Liver (tissue), 9 donors: ENCODE measurements around the gene AHRR. TPM values are rescaled to one million over a fixed set of nuclear protein-coding genes. Genes with fewer than 3 reads are reported as not detected.

Experiments
- DNase-seq: peaks from one replicate; pipeline ENCODE4 v3.0.0-alpha.2; 2017; ENCODE audit warnings: low spot score
- H3K27ac ChIP-seq, 2 donors: one replicate each; pipeline ENCODE4 v1.7.0; 2013; ENCODE audit warnings: inconsistent platforms in 2 of 2, low read length in 2 of 2, control low read depth in 1 of 2, low read depth in 1 of 2, mild to moderate bottlenecking in 1 of 2
- H3K27me3 ChIP-seq, 4 donors: one replicate each; pipeline versions ENCODE4 v1.6.1 to v1.7.0; 2013; ENCODE audit warnings: low read length in 3 of 4, inconsistent platforms in 1 of 4, mild to moderate bottlenecking in 1 of 4, moderate library complexity in 1 of 4; ENCODE audit not compliant: control insufficient read depth in 4 of 4, insufficient read depth in 4 of 4
- H3K36me3 ChIP-seq, 4 donors: one replicate each; pipeline versions ENCODE4 v1.6.1 to v1.7.0; 2013; ENCODE audit warnings: low read length in 3 of 4, mild to moderate bottlenecking in 3 of 4, low read depth in 1 of 4, moderate library complexity in 1 of 4; ENCODE audit not compliant: control insufficient read depth in 4 of 4, insufficient read depth in 3 of 4
- H3K4me1 ChIP-seq, 4 donors: one replicate each; pipeline versions ENCODE4 v1.6.1 to v1.7.0; 2013; ENCODE audit warnings: low read length in 3 of 4, mild to moderate bottlenecking in 3 of 4, moderate library complexity in 1 of 4; ENCODE audit not compliant: control insufficient read depth in 4 of 4, insufficient read depth in 4 of 4
- H3K4me3 ChIP-seq, 3 donors: one replicate each; pipeline versions ENCODE4 v1.6.1 to v1.7.0; 2013; ENCODE audit warnings: low read length in 3 of 3, control low read depth in 1 of 3, low read depth in 1 of 3, mild to moderate bottlenecking in 1 of 3
- H3K9ac ChIP-seq, 2 donors: one replicate each; pipeline ENCODE4 v1.7.0; 2013; ENCODE audit warnings: low read length in 2 of 2, mild to moderate bottlenecking in 2 of 2, moderate library complexity in 2 of 2, control low read depth in 1 of 2, low read depth in 1 of 2
- H3K9me3 ChIP-seq, 4 donors: one replicate each; pipeline versions ENCODE4 v1.6.1 to v1.7.0; 2013; ENCODE audit warnings: low read length in 3 of 4; ENCODE audit not compliant: control insufficient read depth in 4 of 4
- ATF3 ChIP-seq: IDR thresholded peaks from 2 replicates; pipeline ENCODE4 v1.6.1; 2016; ENCODE audit warnings: antibody characterized with exemption
- CTCF ChIP-seq: fragments of 150-350 bp; IDR thresholded peaks from 2 replicates; pipeline ENCODE4 v1.5.1; 2017; ENCODE audit warnings: improper control_type of control experiment, low read depth, low read length; ENCODE audit not compliant: missing input control
- EGR1 ChIP-seq, 2 donors: IDR thresholded peaks; 2 replicates each; pipeline ENCODE4 v1.6.1; 2016 to 2018; ENCODE audit warnings: antibody characterized with exemption in 2 of 2, low read depth in 2 of 2
- FOXA2 ChIP-seq: IDR thresholded peaks from 2 replicates; pipeline ENCODE4 v1.6.1; 2016; ENCODE audit warnings: antibody characterized with exemption
- GABPA ChIP-seq, 2 donors: IDR thresholded peaks in 1 of 2; conservative IDR thresholded peaks in 1 of 2; 2 replicates each; pipeline ENCODE4 v1.6.1; 2016; ENCODE audit warnings: antibody characterized with exemption in 2 of 2, mild to moderate bottlenecking in 1 of 2, moderate library complexity in 1 of 2
- HNF4A ChIP-seq, 2 donors: conservative IDR thresholded peaks; 2 replicates each; pipeline ENCODE4 v1.6.1; 2016; ENCODE audit warnings: antibody characterized with exemption in 2 of 2, mild to moderate bottlenecking in 2 of 2
- HNF4G ChIP-seq: IDR thresholded peaks from 2 replicates; pipeline ENCODE4 v1.6.1; 2016; ENCODE audit warnings: antibody characterized with exemption
- JUND ChIP-seq, 2 donors: IDR thresholded peaks; 2 replicates each; pipeline ENCODE4 v1.6.1; 2016; ENCODE audit warnings: antibody characterized with exemption in 2 of 2
- NR2F2 ChIP-seq: IDR thresholded peaks from 2 replicates; pipeline ENCODE4 v1.6.1; 2016; ENCODE audit warnings: antibody characterized with exemption
- RAD21 ChIP-seq, 2 donors: IDR thresholded peaks; 2 replicates each; pipeline ENCODE4 v1.6.1; 2016; ENCODE audit warnings: antibody characterized with exemption in 2 of 2, mild to moderate bottlenecking in 2 of 2
- RXRA ChIP-seq, 2 donors: IDR thresholded peaks; 2 replicates each; pipeline ENCODE4 v1.6.1; 2017 to 2018; ENCODE audit warnings: antibody characterized with exemption in 2 of 2, mild to moderate bottlenecking in 1 of 2
- SP1 ChIP-seq: IDR thresholded peaks from 2 replicates; pipeline ENCODE4 v1.6.1; 2018; ENCODE audit warnings: antibody characterized with exemption, mild to moderate bottlenecking
- TAF1 ChIP-seq: conservative IDR thresholded peaks from 2 replicates; pipeline ENCODE4 v1.6.1; 2016; ENCODE audit warnings: antibody characterized with exemption, mild to moderate bottlenecking
- YY1 ChIP-seq: IDR thresholded peaks from 2 replicates; pipeline ENCODE4 v1.6.1; 2016; ENCODE audit warnings: antibody characterized with exemption, mild to moderate bottlenecking
- ZBTB33 ChIP-seq: IDR thresholded peaks from 2 replicates; pipeline ENCODE4 v1.6.1; 2016; ENCODE audit warnings: antibody characterized with exemption
- WGBS: extraction: QIAGEN DNeasy Blood & Tissue Kit; methylation state at CpG from one replicate; pipeline ENCODE4 v1.1.7; 2013; 5-methylcytosine and 5-hydroxymethylcytosine counted together
- polyA plus RNA-seq, 2 donors: library from polyadenylated mRNA; stranded (reverse) in 1 of 2; unstranded in 1 of 2; fragments of 200-250 nt in 1 of 2; fragments of >200 nt in 1 of 2; fragmentation: Nextera tagmentation in 1 of 2; extraction: Ambion mirVana in 1 of 2; gene quantifications; one replicate each; pipeline versions ENCODE4 v1.2.1 to v1.2.3, GENCODE V29; 2013 to 2015
- total RNA-seq, 2 donors: library from RNA; depleted of rRNA; stranded (reverse); fragments of >200 nt; gene quantifications; one replicate each; pipeline ENCODE4 v1.2.3, GENCODE V29; 2014
- TF ChIP-seq, protein P1 (sequence below): IDR thresholded peaks from 2 replicates; pipeline ENCODE4 v1.6.1; 2016; ENCODE audit warnings: antibody characterized with exemption, mild to moderate bottlenecking
- TF ChIP-seq, protein P2 (sequence below): IDR thresholded peaks from 2 replicates; pipeline ENCODE4 v1.6.1; 2016; ENCODE audit warnings: antibody characterized with exemption
- donor health status: healthy.
- donor health status: healthy.
- donor health status: healthy.
- donor health status: healthy.
- donor health status: healthy.

AHRR gene
- total and polyA plus RNA-seq, 4 donors, result 0.15 to 0.47 (median 0.24) TPM

- no peak overlapping the region for H3K27ac ChIP-seq
- TF ChIP-seq ATF3 (no peak), SP1 (no peak), ZBTB33 (no peak), YY1 (no peak), FOXA2 (no peak), RXRA (IDR thresholded peaks at IDR 0.05) (no peak), CTCF (no peak), TAF1 (no peak), GABPA (IDR thresholded peaks at IDR 0.05 in 1 of 2, conservative IDR thresholded peaks at IDR 0.05 in 1 of 2) (no peak), EGR1 (IDR thresholded peaks at IDR 0.05; ENCODE audit: low read depth in 2 of 2) (no peak), HNF4A (conservative IDR thresholded peaks at IDR 0.05) (no peak), NR2F2 (no peak), HNF4G (no peak)
- TF ChIP-seq, protein P1, sequence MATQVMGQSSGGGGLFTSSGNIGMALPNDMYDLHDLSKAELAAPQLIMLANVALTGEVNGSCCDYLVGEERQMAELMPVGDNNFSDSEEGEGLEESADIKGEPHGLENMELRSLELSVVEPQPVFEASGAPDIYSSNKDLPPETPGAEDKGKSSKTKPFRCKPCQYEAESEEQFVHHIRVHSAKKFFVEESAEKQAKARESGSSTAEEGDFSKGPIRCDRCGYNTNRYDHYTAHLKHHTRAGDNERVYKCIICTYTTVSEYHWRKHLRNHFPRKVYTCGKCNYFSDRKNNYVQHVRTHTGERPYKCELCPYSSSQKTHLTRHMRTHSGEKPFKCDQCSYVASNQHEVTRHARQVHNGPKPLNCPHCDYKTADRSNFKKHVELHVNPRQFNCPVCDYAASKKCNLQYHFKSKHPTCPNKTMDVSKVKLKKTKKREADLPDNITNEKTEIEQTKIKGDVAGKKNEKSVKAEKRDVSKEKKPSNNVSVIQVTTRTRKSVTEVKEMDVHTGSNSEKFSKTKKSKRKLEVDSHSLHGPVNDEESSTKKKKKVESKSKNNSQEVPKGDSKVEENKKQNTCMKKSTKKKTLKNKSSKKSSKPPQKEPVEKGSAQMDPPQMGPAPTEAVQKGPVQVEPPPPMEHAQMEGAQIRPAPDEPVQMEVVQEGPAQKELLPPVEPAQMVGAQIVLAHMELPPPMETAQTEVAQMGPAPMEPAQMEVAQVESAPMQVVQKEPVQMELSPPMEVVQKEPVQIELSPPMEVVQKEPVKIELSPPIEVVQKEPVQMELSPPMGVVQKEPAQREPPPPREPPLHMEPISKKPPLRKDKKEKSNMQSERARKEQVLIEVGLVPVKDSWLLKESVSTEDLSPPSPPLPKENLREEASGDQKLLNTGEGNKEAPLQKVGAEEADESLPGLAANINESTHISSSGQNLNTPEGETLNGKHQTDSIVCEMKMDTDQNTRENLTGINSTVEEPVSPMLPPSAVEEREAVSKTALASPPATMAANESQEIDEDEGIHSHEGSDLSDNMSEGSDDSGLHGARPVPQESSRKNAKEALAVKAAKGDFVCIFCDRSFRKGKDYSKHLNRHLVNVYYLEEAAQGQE, result no peak
- 87% methylated on average over 19 of the region's 19 CpGs for WGBS
- no peak overlapping the region for H3K4me3 ChIP-seq
- H3K27me3 ChIP-seq, result no peaks in the 10 kb centered on the region
- no peak overlapping the region for H3K9ac ChIP-seq
- H3K4me1 ChIP-seq, result no peaks in the 10 kb centered on the region
- no peaks in the 10 kb centered on the region for H3K9me3 ChIP-seq
- no peak for DNase-seq
- H3K36me3 ChIP-seq, result no peaks in the 10 kb centered on the region
These were observed 29.8 kb downstream of the AHRR start for GRCh38 chr5:351084-351920.

- Histone ChIP-seq H3K4me1 (no peaks in the 10 kb centered on the region), H3K36me3 (no peaks in the 10 kb centered on the region), H3K9ac (no peak overlapping the region), H3K27me3 (no peaks in the 10 kb centered on the region), H3K4me3 (no peak overlapping the region), H3K27ac (no peak overlapping the region), H3K9me3 (no peaks in the 10 kb centered on the region)
- TF ChIP-seq GABPA (IDR thresholded peaks at IDR 0.05 in 1 of 2, conservative IDR thresholded peaks at IDR 0.05 in 1 of 2) (no peak), JUND (IDR thresholded peaks at IDR 0.05) (no peak), NR2F2 (no peak), SP1 (no peak), RXRA (IDR thresholded peaks at IDR 0.05) (no peak), HNF4A (conservative IDR thresholded peaks at IDR 0.05) (no peak), RAD21 (IDR thresholded peaks at IDR 0.05) (no peak), EGR1 (IDR thresholded peaks at IDR 0.05; ENCODE audit: low read depth in 2 of 2) (no peak), ATF3 (no peak), CTCF (no peak), HNF4G (no peak)
- TF ChIP-seq, protein P2, sequence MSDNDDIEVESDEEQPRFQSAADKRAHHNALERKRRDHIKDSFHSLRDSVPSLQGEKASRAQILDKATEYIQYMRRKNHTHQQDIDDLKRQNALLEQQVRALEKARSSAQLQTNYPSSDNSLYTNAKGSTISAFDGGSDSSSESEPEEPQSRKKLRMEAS, result no peak
- no peak for DNase-seq
- 84% methylated on average over 4 of the region's 4 CpGs for WGBS
These were observed 30.4 kb downstream of the AHRR start for GRCh38 chr5:351921-352245.
